ENCODE measurements around the gene MRPS24. TPM values are rescaled to one million over a fixed set of nuclear protein-coding genes. Genes with fewer than 3 reads are reported as not detected.

The MRPS24 gene
- total and polyA plus RNA-seq, 9 donors, result 73.0 to 124 (median 96.3) TPM

- no peak overlapping the region for H3K4me3 ChIP-seq
- peaks cover 1% of the 10 kb centered on the region for H3K4me1 ChIP-seq (ENCODE audit: insufficient read depth)
- peak overlapping the region; percentile 73 to 85 for H3K27ac ChIP-seq
- no peaks in the 10 kb centered on the region for H3K27me3 ChIP-seq
- no peaks in the 10 kb centered on the region for H3K36me3 ChIP-seq
- TF ChIP-seq EP300 (IDR thresholded peaks at IDR 0.05), result no peak
- TF ChIP-seq POLR2A (IDR thresholded peaks at IDR 0.05), result no peak
- TF ChIP-seq, protein P1, sequence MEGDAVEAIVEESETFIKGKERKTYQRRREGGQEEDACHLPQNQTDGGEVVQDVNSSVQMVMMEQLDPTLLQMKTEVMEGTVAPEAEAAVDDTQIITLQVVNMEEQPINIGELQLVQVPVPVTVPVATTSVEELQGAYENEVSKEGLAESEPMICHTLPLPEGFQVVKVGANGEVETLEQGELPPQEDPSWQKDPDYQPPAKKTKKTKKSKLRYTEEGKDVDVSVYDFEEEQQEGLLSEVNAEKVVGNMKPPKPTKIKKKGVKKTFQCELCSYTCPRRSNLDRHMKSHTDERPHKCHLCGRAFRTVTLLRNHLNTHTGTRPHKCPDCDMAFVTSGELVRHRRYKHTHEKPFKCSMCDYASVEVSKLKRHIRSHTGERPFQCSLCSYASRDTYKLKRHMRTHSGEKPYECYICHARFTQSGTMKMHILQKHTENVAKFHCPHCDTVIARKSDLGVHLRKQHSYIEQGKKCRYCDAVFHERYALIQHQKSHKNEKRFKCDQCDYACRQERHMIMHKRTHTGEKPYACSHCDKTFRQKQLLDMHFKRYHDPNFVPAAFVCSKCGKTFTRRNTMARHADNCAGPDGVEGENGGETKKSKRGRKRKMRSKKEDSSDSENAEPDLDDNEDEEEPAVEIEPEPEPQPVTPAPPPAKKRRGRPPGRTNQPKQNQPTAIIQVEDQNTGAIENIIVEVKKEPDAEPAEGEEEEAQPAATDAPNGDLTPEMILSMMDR (IDR thresholded peaks at IDR 0.05), result no peak
- WGBS, 3 donors, result 86 to 89% (median 86%) methylated on average over 4 of the region's 4 CpGs
- no peak for DNase-seq
- H3K9me3 ChIP-seq, result no peaks in the 10 kb centered on the region
- intact Hi-C loops (cut with DNase I), result no loop called here
Measured at GRCh38 chr7:43870316-43870715, 999 bp upstream of the MRPS24 start.

GRCh38 chr7:43869867-43870240 lies 537 bp upstream of the MRPS24 start:
- H3K4me1 ChIP-seq (ENCODE audit: insufficient read depth), result peaks cover 1% of the 10 kb centered on the region
- WGBS, 3 donors, result 28 to 42% (median 32%) methylated on average over 13 of the region's 13 CpGs
- no peaks in the 10 kb centered on the region for H3K36me3 ChIP-seq
- TF ChIP-seq POLR2A (IDR thresholded peaks at IDR 0.05) (no peak), EP300 (IDR thresholded peaks at IDR 0.05) (peak; percentile 22)
- TF ChIP-seq, protein P1 (IDR thresholded peaks at IDR 0.05), result no peak
- intact Hi-C loops (cut with DNase I), result no loop called here
- no peaks in the 10 kb centered on the region for H3K27me3 ChIP-seq
- H3K27ac ChIP-seq, result peak overlapping the region; percentile 73 to 85
- peak overlapping the region; percentile 97 for H3K4me3 ChIP-seq
- DNase-seq, result peak; percentile 36 to 66 (median 40)
- no peaks in the 10 kb centered on the region for H3K9me3 ChIP-seq

DNA sequence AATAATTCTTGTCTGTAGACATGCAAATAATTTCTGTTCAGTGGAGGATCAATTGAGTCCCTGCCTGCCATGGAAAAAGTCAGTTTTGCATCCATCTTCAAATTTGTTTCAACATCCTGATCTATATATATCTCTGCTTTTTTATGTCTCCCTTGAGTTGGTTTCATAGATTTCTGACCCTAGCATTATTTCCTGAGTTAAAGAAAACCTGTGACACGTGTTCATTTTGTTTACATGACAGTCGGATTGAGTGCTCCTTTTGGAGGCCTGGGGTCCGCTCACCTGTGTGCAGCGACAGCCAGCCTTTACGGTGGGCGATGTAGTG lies 674 bp downstream of the MRPS24 start:
- 1 to 3% (median 2%) methylated on average over 6 of the region's 6 CpGs for WGBS, 3 donors

GRCh38 chr7:43868181-43868580 lies 1.1 kb downstream of the MRPS24 start:
- H3K36me3 ChIP-seq, result no peaks in the 10 kb centered on the region
- TF ChIP-seq EP300 (IDR thresholded peaks at IDR 0.05) (no peak), POLR2A (IDR thresholded peaks at IDR 0.05) (no peak)
- TF ChIP-seq, protein P1 (IDR thresholded peaks at IDR 0.05), result no peak
- H3K4me3 ChIP-seq, result no peak overlapping the region
- H3K4me1 ChIP-seq (ENCODE audit: insufficient read depth), result peaks cover 1% of the 10 kb centered on the region
- no peaks in the 10 kb centered on the region for H3K9me3 ChIP-seq
- DNase-seq, result no peak
- no peaks in the 10 kb centered on the region for H3K27me3 ChIP-seq
- H3K27ac ChIP-seq, result no peak overlapping the region
- intact Hi-C loops (cut with DNase I), result no loop called here
- 40 to 46% (median 40%) methylated on average over 7 of the region's 7 CpGs for WGBS, 3 donors

More for the DNA sequence above, 674 bp downstream of the MRPS24 start:
- H3K27ac ChIP-seq, result peak overlapping the region; percentile 73 to 85
- H3K4me1 ChIP-seq (ENCODE audit: insufficient read depth), result peaks cover 1% of the 10 kb centered on the region
- TF ChIP-seq, protein P1 (IDR thresholded peaks at IDR 0.05), result no peak
- TF ChIP-seq POLR2A (IDR thresholded peaks at IDR 0.05), result no peak
- no peak for TF ChIP-seq EP300 (IDR thresholded peaks at IDR 0.05)
- H3K4me3 ChIP-seq, result peak overlapping the region; percentile 97
- no peaks in the 10 kb centered on the region for H3K9me3 ChIP-seq
- intact Hi-C loops (cut with DNase I), result no loop called here
- no peak for DNase-seq
- H3K27me3 ChIP-seq, result no peaks in the 10 kb centered on the region
- no peaks in the 10 kb centered on the region for H3K36me3 ChIP-seq

All from ovary (tissue), 9 donors.